ENCODE results near the gene GLDN. TPM values are rescaled to one million over a fixed set of nuclear protein-coding genes. Genes with fewer than 3 reads are reported as not detected.

The GLDN gene
- total RNA-seq, 4 donors from 2014 or later: 0.48 to 3.7 (median 2.6) TPM; not detected in 1

- Histone ChIP-seq H3K27ac (no peak overlapping the region), H3K9me3 (no peaks in the 10 kb centered on the region), H3K36me3 (no peaks in the 10 kb centered on the region), H3K27me3 (peaks cover 4% of the 10 kb centered on the region), H3K4me3 (no peak overlapping the region), H3K4me1 (no peaks in the 10 kb centered on the region)
- WGBS, 2 donors (ENCODE audit: low coverage in 1 of 2): 87% methylated on average over 12 of the region's 12 CpGs; no CpG with 5 or more reads in 1 of the 2 donors
- no peak for TF ChIP-seq CTCF (IDR thresholded peaks at IDR 0.05)
- in situ Hi-C loops (cut with MboI; ENCODE audit: low pct_ligation_motif_present in 1 of 4, low pct_unique_long_range_greater_than_20kb in 1 of 4, low sequenced_read_pairs in 3 of 4): loop anchor here in 2 of 4 donors (10.0 to 25.0 kb wide), 4 partner anchors 112 to 224 kb away; no protein-coding TSS in a partner anchor
- intact Hi-C loops (cut with DNase I; ENCODE audit: low total_unique reads): loop anchor here (10.0 kb wide), 2 partner anchors 102 to 222 kb away; no protein-coding TSS in a partner anchor
- no peak for DNase-seq
These were observed 45.0 kb downstream of the GLDN start for GRCh38 chr15:51386486-51386885.

GRCh38 chr15:51386960-51387698, 45.7 kb downstream of the GLDN start:
- H3K27ac ChIP-seq: no peak overlapping the region
- H3K27me3 ChIP-seq: peaks cover 4% of the 10 kb centered on the region
- no peak overlapping the region for H3K4me3 ChIP-seq
- in situ Hi-C loops (cut with MboI; ENCODE audit: low pct_ligation_motif_present in 1 of 4, low pct_unique_long_range_greater_than_20kb in 1 of 4, low sequenced_read_pairs in 3 of 4): loop anchor here in 2 of 4 donors (10.0 to 25.0 kb wide), 4 partner anchors 112 to 225 kb away; no protein-coding TSS in a partner anchor
- H3K36me3 ChIP-seq: no peaks in the 10 kb centered on the region
- intact Hi-C loops (cut with DNase I; ENCODE audit: low total_unique reads): loop anchor here (10.0 kb wide), 2 partner anchors 102 to 222 kb away; no protein-coding TSS in a partner anchor
- TF ChIP-seq CTCF (IDR thresholded peaks at IDR 0.05) (no peak), POLR2AphosphoS5 (IDR thresholded peaks at IDR 0.05) (no peak)
- no peak for DNase-seq
- H3K9me3 ChIP-seq: no peaks in the 10 kb centered on the region
- WGBS, 2 donors (ENCODE audit: low coverage in 1 of 2): 78 to 80% methylated on average over 3 to 10 of the region's 10 CpGs
- no peaks in the 10 kb centered on the region for H3K4me1 ChIP-seq

DNA sequence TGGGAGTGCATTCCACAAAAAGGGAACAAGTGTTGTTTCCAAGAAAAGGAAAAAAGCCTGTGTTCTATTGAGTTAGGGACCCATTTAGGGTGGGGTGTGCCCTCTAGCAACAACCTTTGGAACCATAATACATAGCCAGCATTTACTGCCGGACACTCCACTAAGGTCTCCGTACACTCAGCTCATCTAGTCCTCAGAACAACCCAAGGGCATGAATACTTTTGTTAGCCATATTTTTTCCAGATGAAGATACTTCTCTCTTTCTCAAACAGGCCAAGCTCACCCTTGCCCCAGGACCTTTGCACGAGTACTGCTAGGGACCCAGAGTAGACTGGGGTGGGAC, 46.2 kb downstream of the GLDN start:
- no peak overlapping the region for H3K4me3 ChIP-seq
- intact Hi-C loops (cut with DNase I; ENCODE audit: low total_unique reads) (loop anchor here (10.0 kb wide), 2 partner anchors 103 to 223 kb away; no protein-coding TSS in a partner anchor), in situ Hi-C loops (cut with MboI; ENCODE audit: low pct_ligation_motif_present in 1 of 4, low pct_unique_long_range_greater_than_20kb in 1 of 4, low sequenced_read_pairs in 3 of 4) (loop anchor here in 2 of 4 donors (10.0 to 25.0 kb wide), 4 partner anchors 113 to 225 kb away; no protein-coding TSS in a partner anchor)
- H3K4me1 ChIP-seq: no peaks in the 10 kb centered on the region
- no peaks in the 10 kb centered on the region for H3K36me3 ChIP-seq
- H3K27ac ChIP-seq: no peak overlapping the region
- DNase-seq: no peak
- 77 to 100% methylated on average over 1 to 3 of the region's 3 CpGs for WGBS, 2 donors (ENCODE audit: low coverage in 1 of 2)
- H3K9me3 ChIP-seq: no peaks in the 10 kb centered on the region
- peaks cover 4% of the 10 kb centered on the region for H3K27me3 ChIP-seq
- TF ChIP-seq POLR2AphosphoS5 (IDR thresholded peaks at IDR 0.05) (no peak), EP300 (IDR thresholded peaks at IDR 0.05; ENCODE audit: low read depth) (no peak), POLR2A (IDR thresholded peaks at IDR 0.05) (no peak), CTCF (IDR thresholded peaks at IDR 0.05) (no peak)

DNA sequence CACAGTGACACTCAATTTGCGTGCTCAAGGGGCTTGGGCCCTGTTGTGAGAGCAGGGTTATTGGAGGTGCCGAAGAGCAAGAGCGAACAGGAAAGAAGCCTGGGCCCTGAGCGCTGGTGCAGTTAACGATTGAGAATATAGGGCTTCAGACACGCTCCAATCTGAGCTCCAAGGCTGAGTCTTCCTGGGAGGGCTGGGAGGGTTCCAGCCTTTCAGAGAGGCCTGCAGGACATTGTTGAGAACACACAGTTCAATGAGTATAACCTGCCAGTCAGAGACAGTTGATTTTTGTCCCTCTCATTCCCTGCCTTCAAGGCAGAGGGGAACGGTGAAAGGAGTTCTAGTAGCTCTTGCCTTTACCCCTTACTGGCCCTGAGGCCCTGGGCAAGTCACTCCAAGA, 47.3 kb downstream of the GLDN start:
- no peaks in the 10 kb centered on the region for H3K9me3 ChIP-seq
- no peaks in the 10 kb centered on the region for H3K36me3 ChIP-seq
- in situ Hi-C loops (cut with MboI; ENCODE audit: low pct_ligation_motif_present in 1 of 4, low pct_unique_long_range_greater_than_20kb in 1 of 4, low sequenced_read_pairs in 3 of 4) (loop anchor here in 2 of 4 donors (10.0 to 25.0 kb wide), 4 partner anchors 114 to 226 kb away; no protein-coding TSS in a partner anchor), intact Hi-C loops (cut with DNase I; ENCODE audit: low total_unique reads) (loop anchor here (10.0 kb wide), 2 partner anchors 104 to 224 kb away; no protein-coding TSS in a partner anchor)
- WGBS, 2 donors (ENCODE audit: low coverage in 1 of 2): 97 to 100% methylated on average over 1 to 7 of the region's 7 CpGs
- no peak overlapping the region for H3K4me3 ChIP-seq
- TF ChIP-seq EP300 (IDR thresholded peaks at IDR 0.05; ENCODE audit: low read depth) (no peak), POLR2A (IDR thresholded peaks at IDR 0.05) (no peak), CTCF (IDR thresholded peaks at IDR 0.05) (no peak), POLR2AphosphoS5 (IDR thresholded peaks at IDR 0.05) (no peak)
- no peaks in the 10 kb centered on the region for H3K27me3 ChIP-seq
- H3K4me1 ChIP-seq: no peaks in the 10 kb centered on the region
- DNase-seq: no peak
- no peak overlapping the region for H3K27ac ChIP-seq

All from transverse colon (tissue), 4 donors.